Bone marrow (tissue), 2 donors: ENCODE results near the gene RGS13.
"Not testable (repeated sequence)": the region's sequence is repeated elsewhere in the genome, so short reads cannot be mapped to it uniquely, and the experiment has no call there.

Source experiments
- DNase-seq, 2 donors: peaks; one replicate each; lab custom pipeline; 2025; lab: John Stamatoyannopoulos, UW

The RGS13 gene

DNA sequence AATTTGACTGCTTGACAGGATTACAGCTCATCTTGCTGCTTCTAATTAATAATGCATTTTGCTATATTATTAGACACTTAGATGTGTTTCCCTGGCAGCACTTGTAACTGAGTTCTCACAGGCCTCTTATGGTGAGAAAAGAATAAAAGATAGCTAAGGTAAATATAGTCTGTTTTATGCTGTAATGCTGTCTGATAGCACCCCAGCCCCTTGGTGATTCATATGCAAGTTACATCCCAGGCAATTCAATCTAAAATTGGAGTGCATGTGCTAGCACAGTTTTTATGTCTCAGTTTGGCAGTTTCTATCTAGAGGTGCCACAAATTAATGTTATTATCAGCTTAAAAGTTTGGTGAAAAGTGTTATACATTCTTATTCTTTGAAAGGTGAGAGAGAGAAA lies 42.2 kb downstream of the RGS13 start:
- no peak for DNase-seq

DNA sequence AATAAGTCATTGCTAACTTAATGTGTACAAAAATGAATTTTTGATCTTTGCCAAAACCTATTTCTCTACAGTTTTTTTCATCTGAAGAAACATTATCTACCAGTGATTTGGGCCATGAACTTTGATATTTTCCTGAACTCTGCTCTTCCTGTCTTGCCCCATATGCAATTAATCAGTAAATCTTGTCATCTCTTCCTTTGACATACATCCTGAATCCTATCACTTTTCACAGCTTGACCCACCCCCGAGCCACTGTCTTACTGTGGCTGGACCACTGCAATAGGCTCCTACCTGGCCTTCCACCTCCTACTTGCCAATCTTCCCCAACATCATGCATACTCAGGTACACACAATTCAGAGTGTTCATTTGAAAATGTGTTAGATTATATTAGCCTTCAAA lies 46.4 kb downstream of the RGS13 start:
- DNase-seq: no peak

DNA sequence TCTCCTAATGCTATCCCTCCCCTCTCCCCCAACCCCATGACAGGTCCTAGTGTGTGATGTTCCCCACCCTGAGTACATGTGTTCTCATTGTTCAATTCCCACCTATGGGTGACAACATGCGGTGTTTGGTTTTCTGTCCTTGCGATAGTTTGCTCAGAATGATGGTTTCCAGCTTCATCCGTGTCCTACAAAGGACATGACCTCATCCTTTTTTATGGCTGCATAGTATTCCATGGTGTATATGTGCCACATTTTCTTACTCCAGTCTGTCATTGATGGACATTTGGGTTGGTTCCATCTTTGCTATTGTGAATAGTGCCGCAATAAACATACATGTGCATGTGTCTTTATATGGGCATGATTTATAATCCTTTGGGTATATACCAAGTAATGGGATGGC lies 47.1 kb downstream of the RGS13 start:
- DNase-seq: not testable (repeated sequence)

DNA sequence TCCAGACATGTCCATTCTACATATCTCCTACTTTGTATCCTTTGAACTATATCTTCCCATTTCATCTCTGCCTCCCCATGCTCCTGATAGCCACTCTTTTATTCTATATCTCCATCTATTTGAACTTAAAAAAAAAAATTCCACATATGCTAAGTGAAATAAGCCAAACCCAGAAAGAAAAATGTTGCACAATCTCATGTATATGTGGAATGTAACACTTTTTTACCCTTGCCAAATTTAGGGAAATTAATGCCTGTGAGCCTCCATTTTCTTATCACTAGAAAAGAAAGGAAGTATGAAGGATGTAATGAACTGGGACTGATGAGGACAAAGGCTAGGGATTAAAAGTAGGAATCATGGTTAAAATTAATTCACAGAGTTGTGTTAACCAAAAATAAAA lies 53.5 kb downstream of the RGS13 start:
- no peak for DNase-seq

DNA sequence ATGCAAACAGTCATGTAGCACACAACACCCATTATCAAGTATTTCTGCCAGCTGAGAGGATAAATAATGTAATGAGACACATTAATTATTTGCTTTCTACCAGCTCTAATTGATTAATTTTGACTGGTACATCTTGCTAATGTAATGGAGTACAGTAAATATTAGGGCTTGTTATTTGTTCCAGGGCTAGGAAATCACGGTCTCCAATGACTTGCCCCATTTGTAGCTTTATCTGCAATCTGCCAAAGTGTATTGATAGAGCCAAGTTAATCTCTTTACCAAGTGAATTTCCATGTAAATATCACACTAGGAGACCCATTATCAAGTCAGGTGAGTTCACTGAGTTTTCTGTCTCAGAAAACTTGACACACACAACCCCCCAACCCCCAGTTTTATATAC lies 55.1 kb downstream of the RGS13 start:
- DNase-seq: no peak

DNA sequence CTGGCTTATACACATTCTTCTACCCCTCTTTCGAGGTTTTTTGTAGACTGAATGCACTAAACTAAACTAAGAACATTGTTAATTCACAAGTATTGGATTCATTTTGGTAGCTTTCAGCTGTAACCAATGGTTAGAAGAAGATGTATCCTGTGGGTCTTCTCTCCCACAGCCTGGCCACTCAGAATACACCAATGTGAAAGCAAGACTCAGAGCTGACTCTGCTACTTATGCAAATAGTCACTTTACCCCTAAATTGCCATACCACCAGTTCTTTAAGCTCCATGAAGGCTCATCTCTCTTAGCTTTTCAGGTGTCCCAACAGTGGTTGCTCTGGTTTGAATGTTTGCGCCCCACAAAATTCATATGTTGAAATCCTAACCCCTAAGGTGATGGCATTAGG lies 60.1 kb downstream of the RGS13 start:
- no peak for DNase-seq

DNA sequence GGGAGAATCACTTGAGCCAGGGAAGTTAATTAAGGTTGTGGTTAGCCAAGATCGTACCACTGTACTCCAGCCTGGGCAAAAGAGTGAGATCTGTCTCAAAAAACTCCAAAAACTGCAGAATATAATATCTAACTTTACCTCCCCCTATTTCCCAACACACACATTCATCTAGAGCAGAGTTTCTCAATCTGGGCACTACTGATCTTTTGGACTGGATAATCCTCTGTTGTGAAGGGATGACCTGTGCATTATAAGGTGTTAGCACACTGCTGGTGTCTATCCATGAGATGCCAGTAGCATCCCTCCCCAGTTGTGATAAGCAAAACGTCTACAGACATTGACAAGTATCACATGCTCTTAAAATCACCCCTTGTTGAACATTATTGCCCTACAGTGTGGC lies 61.8 kb downstream of the RGS13 start:
- no peak for DNase-seq

DNA sequence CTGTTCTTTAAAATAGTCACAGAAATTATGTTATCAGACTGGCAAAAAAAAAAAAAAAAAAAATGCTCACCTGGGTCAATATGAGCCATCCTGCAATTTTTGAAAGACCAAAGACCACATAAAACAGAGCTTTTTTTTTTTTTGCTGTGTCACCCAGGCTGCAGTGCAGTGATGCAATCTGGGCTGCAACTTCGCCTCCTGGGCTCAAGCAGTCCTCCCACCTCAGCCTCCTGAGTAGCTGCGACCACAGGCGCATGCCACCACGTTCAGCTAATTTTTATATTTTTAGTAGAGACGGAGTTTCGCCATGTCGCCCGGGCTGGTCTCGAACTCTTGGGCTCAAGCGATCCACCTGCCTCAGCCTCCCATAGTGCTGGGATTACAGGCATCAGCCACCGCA lies 62.8 kb downstream of the RGS13 start:
- DNase-seq: no peak

DNA sequence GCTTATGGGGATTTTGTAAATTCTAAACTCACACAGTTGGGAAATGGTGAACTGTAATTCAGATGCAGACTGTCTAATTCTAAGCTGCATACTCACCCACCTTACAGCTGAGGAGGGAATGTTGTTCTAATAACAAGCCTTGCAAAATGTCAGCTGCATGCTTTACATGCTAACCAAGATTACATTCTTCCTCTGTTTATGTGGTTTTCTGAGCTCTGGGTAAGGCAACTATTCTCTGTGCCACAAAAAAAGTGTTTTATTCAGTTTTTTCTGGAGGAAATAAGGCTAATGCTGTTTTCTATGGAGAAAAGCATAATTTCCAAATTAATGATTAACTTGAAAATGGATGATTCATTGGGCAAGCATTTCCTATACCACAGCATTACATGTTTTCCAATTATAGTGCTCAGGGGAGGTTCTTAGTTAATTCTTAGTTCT lies 64.9 kb downstream of the RGS13 start:
- DNase-seq: no peak

DNA sequence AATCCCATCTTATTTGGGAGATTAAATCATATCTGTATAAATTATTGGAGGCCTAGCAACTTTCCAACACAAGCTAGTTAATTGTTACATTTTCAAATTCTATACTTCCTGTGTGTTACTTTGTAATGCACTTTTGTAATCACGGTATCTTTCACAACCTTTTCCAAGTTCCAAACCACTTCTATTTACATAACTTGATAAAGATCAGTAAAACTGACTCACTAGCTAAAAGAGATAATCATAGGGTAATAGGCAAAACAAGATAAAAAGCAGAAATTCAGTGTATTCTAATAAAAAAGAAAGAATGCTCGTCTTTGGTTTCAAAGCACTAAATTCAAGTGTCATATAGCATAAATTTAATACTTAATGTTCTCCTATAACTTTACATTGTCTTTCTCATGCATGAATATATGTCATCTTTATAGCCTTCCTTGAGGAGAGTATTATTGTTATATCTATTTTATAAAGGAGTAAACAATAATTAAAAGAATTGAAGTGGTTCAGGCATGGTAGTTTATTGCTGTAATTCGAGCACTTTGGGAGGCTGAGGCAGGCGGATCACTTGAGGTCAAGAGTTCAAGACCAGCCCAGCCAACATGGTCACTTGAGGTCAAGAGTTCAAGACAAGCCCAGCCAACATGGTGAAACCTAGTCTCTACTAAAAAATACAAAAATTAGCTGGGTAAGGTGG lies 66.4 kb downstream of the RGS13 start:
- DNase-seq: no peak

DNA sequence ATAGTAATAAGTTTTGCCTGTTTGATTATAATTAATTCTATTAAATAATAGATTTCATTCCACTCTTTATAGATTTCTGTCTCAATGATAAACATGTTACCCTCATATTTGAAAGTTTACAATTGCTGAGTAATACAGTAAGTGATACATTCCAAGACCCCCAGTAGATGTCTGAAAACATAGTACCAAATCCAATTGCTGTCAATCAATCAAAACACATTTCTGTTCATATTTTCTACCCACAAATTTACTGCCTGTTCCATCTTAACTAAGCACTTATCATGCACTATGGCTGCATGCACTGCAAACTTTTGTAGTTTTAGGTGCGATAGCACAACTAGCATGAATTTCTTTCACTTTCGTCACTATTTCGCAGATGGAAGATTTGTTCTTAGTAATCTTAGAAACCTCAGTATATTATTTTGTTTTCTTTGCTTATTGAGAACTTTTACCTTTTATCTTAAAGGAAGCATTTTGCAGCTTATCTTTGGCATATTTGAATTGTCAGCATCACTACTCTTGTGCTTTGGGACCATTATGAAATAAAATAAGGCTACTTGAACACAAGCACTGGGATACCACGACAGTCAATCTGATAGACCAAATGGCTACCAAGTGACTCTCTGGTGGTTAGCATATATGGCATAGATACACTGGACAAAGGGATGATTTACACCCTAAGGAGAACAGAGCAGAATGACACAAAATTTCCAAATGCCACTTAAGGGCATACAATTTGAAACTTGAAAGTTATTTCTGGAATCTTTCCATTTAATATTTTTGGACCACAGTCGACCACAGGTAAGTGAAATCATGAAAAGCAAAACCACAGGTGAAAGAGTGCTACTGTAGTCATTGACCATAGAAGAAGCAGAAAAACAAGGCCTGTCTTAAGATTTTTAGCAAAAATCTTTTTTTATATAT lies 67.6 kb downstream of the RGS13 start:
- DNase-seq: no peak

DNA sequence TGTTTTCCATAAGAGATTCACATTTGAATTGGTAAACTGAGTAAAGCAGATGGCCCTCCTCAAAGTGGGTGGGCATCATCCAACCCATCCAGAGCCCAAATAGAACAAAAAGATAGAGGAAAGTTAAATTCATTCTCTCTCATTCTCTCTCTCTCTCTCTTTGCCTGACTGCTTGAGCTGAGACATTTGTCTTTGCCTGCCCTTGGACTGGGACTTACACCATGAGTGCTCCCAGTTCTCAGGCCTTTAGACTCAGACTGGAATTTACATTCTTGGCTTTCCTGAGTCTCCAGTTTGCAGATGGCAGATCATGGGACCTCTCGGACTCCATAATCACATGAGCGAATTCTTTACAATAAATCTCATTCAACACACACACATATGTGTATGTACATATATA lies 69.6 kb downstream of the RGS13 start:
- no peak for DNase-seq

DNA sequence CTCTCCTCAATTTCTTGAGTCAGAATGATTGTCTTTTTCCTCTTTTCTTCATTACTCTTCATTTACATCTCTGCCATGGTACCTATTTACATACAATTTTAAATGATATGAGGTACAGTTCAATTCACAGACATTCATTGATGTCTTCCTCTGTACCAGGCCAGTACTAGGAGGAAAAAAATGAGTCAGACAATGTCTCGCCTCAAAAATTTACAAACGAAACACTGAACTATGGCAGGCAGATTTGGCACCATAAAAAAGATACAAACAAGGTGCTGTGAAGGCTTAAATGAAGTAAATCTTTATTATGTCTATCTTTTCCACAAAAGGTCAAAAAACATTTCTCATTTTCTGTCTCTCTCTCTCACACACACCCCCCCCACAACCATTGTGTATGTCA lies 71.0 kb downstream of the RGS13 start:
- DNase-seq: no peak

DNA sequence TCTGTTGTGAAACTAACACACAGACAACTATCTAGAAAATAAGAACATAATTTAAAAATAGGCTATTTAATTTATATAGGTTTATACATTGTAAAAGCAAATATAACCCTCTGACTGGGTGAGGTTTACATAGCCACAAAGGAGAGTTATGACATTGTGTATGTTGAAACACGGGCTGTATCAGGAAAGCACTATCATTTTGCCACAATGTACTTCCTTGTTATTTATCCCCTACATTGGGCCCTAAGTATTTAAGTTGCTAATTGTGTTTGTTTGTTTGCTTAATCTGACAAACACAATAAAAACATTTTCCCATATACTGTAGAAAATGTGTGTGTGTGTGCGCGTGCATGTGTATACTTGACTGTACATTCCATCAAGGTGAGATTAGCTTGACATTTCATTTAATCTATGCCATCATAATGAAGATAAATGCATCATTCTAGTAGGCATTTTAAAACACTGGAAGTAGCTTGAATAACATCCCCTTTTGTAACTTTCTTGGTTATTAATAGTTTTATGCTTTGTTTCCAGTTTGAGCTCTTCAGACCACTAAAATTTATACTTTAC lies 72.1 kb downstream of the RGS13 start:
- DNase-seq: no peak

DNA sequence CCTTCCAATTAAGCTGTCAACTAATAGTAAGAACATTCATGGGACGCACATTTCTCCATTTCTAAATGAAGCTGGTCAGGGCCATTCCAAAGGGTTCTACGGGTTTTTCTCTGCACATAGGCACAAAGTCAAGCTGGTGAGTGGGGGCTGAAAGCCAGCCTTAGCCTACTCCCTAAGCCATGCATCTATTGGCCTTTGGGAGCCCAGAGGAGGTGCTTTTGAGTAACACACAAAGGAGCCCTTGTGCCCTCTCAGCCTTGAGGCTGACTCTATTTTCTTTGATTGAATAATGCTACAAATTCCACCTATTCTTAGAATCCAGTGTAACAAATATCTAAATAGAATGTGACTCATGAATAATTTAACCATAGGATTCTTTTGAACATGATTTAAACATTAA lies 73.6 kb downstream of the RGS13 start:
- no peak for DNase-seq
